ENCODE results near the gene GLOD4. TPM values are rescaled to one million over a fixed set of nuclear protein-coding genes. Genes with fewer than 3 reads are reported as not detected.

The GLOD4 gene
- total and polyA plus RNA-seq, 7 experiments from 2014 or later: 60.1 to 102 (median 78.9) TPM

DNA sequence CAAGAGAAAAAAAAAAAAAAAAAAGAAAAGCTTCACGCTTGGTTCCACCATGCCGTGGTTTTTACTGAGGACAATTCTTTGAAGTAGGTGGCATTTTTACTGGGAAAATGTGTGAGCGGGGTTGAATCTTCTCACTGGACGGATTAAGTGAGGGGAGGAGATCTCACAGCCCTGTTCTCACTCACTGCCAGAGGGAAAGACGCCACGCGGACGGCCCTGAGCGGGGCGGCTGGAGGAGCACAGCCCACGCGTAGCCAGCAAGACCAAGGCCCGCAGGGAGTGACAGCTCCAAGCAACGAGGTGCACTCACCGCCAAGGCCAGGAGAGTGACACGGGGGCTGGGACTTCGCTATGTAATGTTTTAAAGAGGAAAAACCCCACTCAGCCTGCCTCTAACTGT is 43.1 kb upstream of the GLOD4 start:
- intact Hi-C loops (cut with micrococcal nuclease): no loop called here
- H3K27me3 ChIP-seq (ENCODE audit: control insufficient read depth in 2 of 2, insufficient read depth in 2 of 2, low read length in 2 of 2): no peaks in the 10 kb centered on the region

DNA sequence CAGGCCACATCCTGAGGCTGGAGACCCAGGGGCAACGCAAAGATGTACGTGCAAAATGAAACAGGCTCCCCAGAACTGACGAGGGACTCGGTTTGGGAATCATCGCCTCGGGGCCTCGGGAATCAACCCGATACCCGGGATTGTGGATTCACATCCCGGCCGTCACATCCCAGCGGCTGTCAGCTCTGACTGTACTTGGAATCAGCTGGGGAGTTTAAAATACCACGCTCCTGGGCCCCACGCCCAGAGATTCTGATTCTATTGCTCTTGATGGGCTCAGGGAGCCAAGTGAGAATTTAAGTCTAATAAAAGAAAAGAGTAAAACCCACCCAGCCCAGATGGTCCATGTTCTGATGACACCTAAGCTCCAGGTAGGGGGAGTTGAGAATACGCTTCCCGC is 42.3 kb upstream of the GLOD4 start:
- Histone ChIP-seq H3K36me3 (ENCODE audit: control insufficient read depth in 2 of 3, insufficient read depth in 3 of 3, low read length in 3 of 3) (no peaks in the 10 kb centered on the region), H3K4me3 (ENCODE audit: low read length) (no peak overlapping the region), H3K9me3 (ENCODE audit: control insufficient read depth in 2 of 3, low read length in 3 of 3) (no peaks in the 10 kb centered on the region), H3K4me1 (ENCODE audit: control insufficient read depth in 2 of 2, insufficient read depth in 2 of 2, low read length in 2 of 2) (no peaks in the 10 kb centered on the region), H3K27me3 (ENCODE audit: control insufficient read depth in 2 of 2, insufficient read depth in 2 of 2, low read length in 2 of 2) (no peaks in the 10 kb centered on the region), H3K27ac (ENCODE audit: low read depth, low read length) (no peak overlapping the region)
- ChIA-PET CTCF (no interaction called here), POLR2A (no interaction called here)
- no peak for ATAC-seq
- H3K9me3 Mint-ChIP-seq: no peaks in the 10 kb centered on the region
- H3K27ac Mint-ChIP-seq: no peak overlapping the region
- intact Hi-C loops (cut with micrococcal nuclease): no loop called here
- H3K4me3 Mint-ChIP-seq: no peak overlapping the region
- H3K36me3 Mint-ChIP-seq: no peaks in the 10 kb centered on the region
- DNase-seq: no peak
- H3K4me1 Mint-ChIP-seq: no peaks in the 10 kb centered on the region
- peaks cover 0 to 2% (median 0%) of the 10 kb centered on the region in 5 donors for H3K27me3 Mint-ChIP-seq

More for the DNA sequence above, 43.1 kb upstream of the GLOD4 start:
- no peak overlapping the region for H3K27ac ChIP-seq (ENCODE audit: low read depth, low read length)
- H3K4me1 ChIP-seq (ENCODE audit: control insufficient read depth in 2 of 2, insufficient read depth in 2 of 2, low read length in 2 of 2): no peaks in the 10 kb centered on the region
- no peaks in the 10 kb centered on the region for H3K9me3 ChIP-seq (ENCODE audit: control insufficient read depth in 2 of 3, low read length in 3 of 3)
- no peak for ATAC-seq
- peaks cover 0 to 3% (median 0%) of the 10 kb centered on the region in 11 donors for H3K9me3 Mint-ChIP-seq
- DNase-seq: no peak
- peaks cover 0 to 5% (median 0%) of the 10 kb centered on the region in 5 donors for H3K27me3 Mint-ChIP-seq
- H3K4me3 Mint-ChIP-seq: no peak overlapping the region
- H3K36me3 ChIP-seq (ENCODE audit: control insufficient read depth in 2 of 3, insufficient read depth in 3 of 3, low read length in 3 of 3): no peaks in the 10 kb centered on the region
- no peak overlapping the region for H3K27ac Mint-ChIP-seq
- no peak overlapping the region for H3K4me3 ChIP-seq (ENCODE audit: low read length)
- no peaks in the 10 kb centered on the region for H3K4me1 Mint-ChIP-seq
- CTCF ChIA-PET: no interaction called here
- H3K36me3 Mint-ChIP-seq: no peaks in the 10 kb centered on the region
- POLR2A ChIA-PET: interaction anchor here (0.6 kb wide), 1 partner anchor 515 kb away, joined by 3 read pairs; no protein-coding TSS in a partner anchor

DNA sequence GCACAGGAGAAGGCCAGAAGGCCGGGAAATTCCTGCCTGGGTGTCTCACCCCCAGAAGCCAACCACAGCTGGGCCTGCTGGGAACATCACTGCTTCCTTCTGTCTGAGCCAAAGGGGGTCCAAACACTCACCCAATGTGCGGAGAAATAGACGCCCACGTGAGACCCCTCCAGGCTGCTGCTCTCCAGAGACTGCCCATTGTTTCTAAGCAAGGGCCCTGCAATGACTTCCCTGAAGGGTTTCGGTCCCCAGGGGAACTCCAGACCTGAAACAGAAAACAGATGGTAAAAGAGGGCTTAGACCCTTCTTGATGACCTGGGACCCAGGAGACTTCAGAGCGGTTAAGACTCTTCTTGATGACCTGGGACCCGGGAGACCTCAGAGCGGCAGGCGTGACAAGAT is 41.4 kb upstream of the GLOD4 start:
- no peak overlapping the region for H3K27ac Mint-ChIP-seq
- no peaks in the 10 kb centered on the region for H3K36me3 Mint-ChIP-seq
- ChIA-PET POLR2A (no interaction called here), CTCF (no interaction called here)
- no peaks in the 10 kb centered on the region for H3K4me1 ChIP-seq (ENCODE audit: control insufficient read depth in 2 of 2, insufficient read depth in 2 of 2, low read length in 2 of 2)
- DNase-seq (no peak), ATAC-seq (no peak)
- intact Hi-C loops (cut with micrococcal nuclease): no loop called here
- H3K4me3 ChIP-seq (ENCODE audit: low read length): no peak overlapping the region
- no peaks in the 10 kb centered on the region for H3K9me3 Mint-ChIP-seq
- H3K9me3 ChIP-seq (ENCODE audit: control insufficient read depth in 2 of 3, low read length in 3 of 3): no peaks in the 10 kb centered on the region
- no peaks in the 10 kb centered on the region for H3K36me3 ChIP-seq (ENCODE audit: control insufficient read depth in 2 of 3, insufficient read depth in 3 of 3, low read length in 3 of 3)
- H3K27me3 Mint-ChIP-seq: peaks cover 0 to 2% (median 0%) of the 10 kb centered on the region in 5 donors
- no peaks in the 10 kb centered on the region for H3K27me3 ChIP-seq (ENCODE audit: control insufficient read depth in 2 of 2, insufficient read depth in 2 of 2, low read length in 2 of 2)
- H3K4me3 Mint-ChIP-seq: no peak overlapping the region
- no peaks in the 10 kb centered on the region for H3K4me1 Mint-ChIP-seq
- no peak overlapping the region for H3K27ac ChIP-seq (ENCODE audit: low read depth, low read length)

- no peaks in the 10 kb centered on the region for H3K27me3 ChIP-seq (ENCODE audit: control insufficient read depth in 2 of 2, insufficient read depth in 2 of 2, low read length in 2 of 2)
- CTCF ChIA-PET: no interaction called here
- Mint-ChIP-seq H3K27ac (no peak overlapping the region), H3K9me3 (no peaks in the 10 kb centered on the region), H3K27me3 (no peaks in the 10 kb centered on the region), H3K4me3 (no peak overlapping the region), H3K4me1 (no peaks in the 10 kb centered on the region), H3K36me3 (no peaks in the 10 kb centered on the region)
- H3K36me3 ChIP-seq (ENCODE audit: control insufficient read depth in 2 of 3, insufficient read depth in 3 of 3, low read length in 3 of 3): no peaks in the 10 kb centered on the region
- DNase-seq: no peak
- H3K9me3 ChIP-seq (ENCODE audit: control insufficient read depth in 2 of 3, low read length in 3 of 3): no peaks in the 10 kb centered on the region
- no peak for ATAC-seq
- no peaks in the 10 kb centered on the region for H3K4me1 ChIP-seq (ENCODE audit: control insufficient read depth in 2 of 2, insufficient read depth in 2 of 2, low read length in 2 of 2)
- POLR2A ChIA-PET: no interaction called here
- H3K4me3 ChIP-seq (ENCODE audit: low read length): no peak overlapping the region
- H3K27ac ChIP-seq (ENCODE audit: low read depth, low read length): no peak overlapping the region
- intact Hi-C loops (cut with micrococcal nuclease): no loop called here
These were observed 37.2 kb upstream of the GLOD4 start for GRCh38 chr17:819251-819650.

DNA sequence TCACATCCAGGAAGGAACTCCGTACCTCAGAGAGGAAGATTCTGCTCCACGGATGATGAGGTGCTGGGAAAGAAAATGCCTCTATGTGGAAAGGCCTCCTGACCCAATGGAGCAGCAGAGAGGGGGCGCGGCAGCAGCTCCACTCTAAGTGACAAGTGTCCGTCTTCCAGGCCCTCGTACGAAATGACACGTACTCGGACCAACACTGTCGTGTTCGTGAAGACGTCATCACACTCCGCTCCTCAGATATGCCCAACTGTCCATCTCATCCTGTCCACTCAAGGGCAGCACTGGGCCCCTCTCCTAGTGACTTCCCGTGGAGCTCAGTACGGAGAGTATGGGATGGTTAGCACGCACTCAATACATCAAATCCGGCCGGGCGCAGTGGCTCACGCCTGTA is 32.3 kb upstream of the GLOD4 start:
- H3K27me3 Mint-ChIP-seq: peaks cover 0 to 12% (median 8%) of the 10 kb centered on the region in 5 donors

GRCh38 chr17:812638-813204 is 30.6 kb upstream of the GLOD4 start:
- intact Hi-C loops (cut with micrococcal nuclease): no loop called here
- H3K9me3 Mint-ChIP-seq: peaks cover 0 to 5% (median 0%) of the 10 kb centered on the region in 11 donors

More for the DNA sequence above, 32.3 kb upstream of the GLOD4 start:
- intact Hi-C loops (cut with micrococcal nuclease): no loop called here
- no peaks in the 10 kb centered on the region for H3K4me1 Mint-ChIP-seq
- POLR2A ChIA-PET: no interaction called here
- no peaks in the 10 kb centered on the region for H3K27me3 ChIP-seq (ENCODE audit: control insufficient read depth in 2 of 2, insufficient read depth in 2 of 2, low read length in 2 of 2)
- H3K36me3 Mint-ChIP-seq: no peaks in the 10 kb centered on the region
- ATAC-seq (no peak), DNase-seq (no peak)
- H3K36me3 ChIP-seq (ENCODE audit: control insufficient read depth in 2 of 3, insufficient read depth in 3 of 3, low read length in 3 of 3): no peaks in the 10 kb centered on the region
- H3K27ac Mint-ChIP-seq: no peak overlapping the region
- H3K9me3 ChIP-seq (ENCODE audit: control insufficient read depth in 2 of 3, low read length in 3 of 3): no peaks in the 10 kb centered on the region
- H3K27ac ChIP-seq (ENCODE audit: low read depth, low read length): no peak overlapping the region
- H3K4me3 ChIP-seq (ENCODE audit: low read length): no peak overlapping the region
- H3K4me1 ChIP-seq (ENCODE audit: control insufficient read depth in 2 of 2, insufficient read depth in 2 of 2, low read length in 2 of 2): no peaks in the 10 kb centered on the region
- H3K4me3 Mint-ChIP-seq: no peak overlapping the region
- peaks cover 0 to 5% (median 0%) of the 10 kb centered on the region in 11 donors for H3K9me3 Mint-ChIP-seq
- CTCF ChIA-PET: no interaction called here

DNA sequence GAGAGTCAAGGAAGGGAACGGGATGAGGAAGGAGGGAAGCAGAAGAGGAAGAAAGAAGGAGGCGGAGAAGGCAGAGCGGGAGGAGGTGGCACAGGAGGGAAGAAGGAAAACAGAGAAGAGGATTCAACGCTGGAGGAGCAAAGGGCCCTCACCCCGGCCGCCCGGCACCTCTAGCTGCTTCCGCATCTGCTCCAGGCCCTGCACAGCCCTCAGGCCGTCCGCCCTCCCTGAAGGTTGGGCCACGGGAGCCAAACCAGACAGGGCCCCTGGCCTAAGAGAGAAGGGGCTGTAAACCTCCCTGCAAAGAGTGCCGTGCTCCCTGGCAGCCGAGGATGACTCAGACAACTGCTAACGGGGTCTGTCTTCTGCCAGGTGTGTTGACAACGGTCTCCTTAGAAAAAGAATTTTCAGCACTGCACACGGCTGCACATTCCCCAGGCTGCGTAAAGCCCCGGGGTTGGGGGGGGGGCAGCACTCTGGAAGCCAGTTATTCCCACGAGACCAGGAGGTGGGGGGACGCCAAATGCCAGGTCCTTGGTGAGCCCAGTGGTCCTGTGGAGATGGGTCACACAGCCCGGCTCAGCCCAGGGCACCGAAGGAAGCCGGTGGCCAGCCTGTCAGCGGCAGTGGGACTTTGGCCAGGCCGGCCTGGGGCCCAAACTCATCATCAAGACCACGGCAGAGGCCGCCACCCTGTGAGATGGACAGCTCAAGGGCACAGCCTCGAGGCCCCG is 29.1 kb upstream of the GLOD4 start:
- H3K36me3 Mint-ChIP-seq: no peaks in the 10 kb centered on the region
- no peak overlapping the region for H3K27ac Mint-ChIP-seq
- ChIA-PET POLR2A (no interaction called here), CTCF (no interaction called here)
- no peak overlapping the region for H3K4me3 Mint-ChIP-seq
- ATAC-seq: no peak
- no peaks in the 10 kb centered on the region for H3K4me1 Mint-ChIP-seq
- DNase-seq: no peak
- no peaks in the 10 kb centered on the region for H3K9me3 ChIP-seq (ENCODE audit: control insufficient read depth in 2 of 3, low read length in 3 of 3)
- no peak overlapping the region for H3K27ac ChIP-seq (ENCODE audit: low read depth, low read length)
- H3K27me3 Mint-ChIP-seq: peaks cover 0 to 17% (median 9%) of the 10 kb centered on the region in 5 donors
- intact Hi-C loops (cut with micrococcal nuclease): no loop called here
- no peaks in the 10 kb centered on the region for H3K27me3 ChIP-seq (ENCODE audit: control insufficient read depth in 2 of 2, insufficient read depth in 2 of 2, low read length in 2 of 2)
- no peak overlapping the region for H3K4me3 ChIP-seq (ENCODE audit: low read length)
- no peaks in the 10 kb centered on the region for H3K4me1 ChIP-seq (ENCODE audit: control insufficient read depth in 2 of 2, insufficient read depth in 2 of 2, low read length in 2 of 2)
- H3K9me3 Mint-ChIP-seq: peaks cover 0 to 5% (median 0%) of the 10 kb centered on the region in 11 donors
- H3K36me3 ChIP-seq (ENCODE audit: control insufficient read depth in 2 of 3, insufficient read depth in 3 of 3, low read length in 3 of 3): no peaks in the 10 kb centered on the region

More at GRCh38 chr17:812638-813204, 30.6 kb upstream of the GLOD4 start:
- ATAC-seq (peak; percentile 24), DNase-seq (no peak)
- ChIA-PET CTCF (interaction anchor here (0.6 kb wide), 1 partner anchor 44 kb away, joined by 4 read pairs; no protein-coding TSS in a partner anchor), POLR2A (no interaction called here)
- H3K4me1 Mint-ChIP-seq: no peaks in the 10 kb centered on the region
- H3K4me3 Mint-ChIP-seq: no peak overlapping the region
- Histone ChIP-seq H3K4me1 (ENCODE audit: control insufficient read depth in 2 of 2, insufficient read depth in 2 of 2, low read length in 2 of 2) (no peaks in the 10 kb centered on the region), H3K9me3 (ENCODE audit: control insufficient read depth in 2 of 3, low read length in 3 of 3) (no peaks in the 10 kb centered on the region), H3K36me3 (ENCODE audit: control insufficient read depth in 2 of 3, insufficient read depth in 3 of 3, low read length in 3 of 3) (no peaks in the 10 kb centered on the region), H3K27ac (ENCODE audit: low read depth, low read length) (no peak overlapping the region), H3K4me3 (ENCODE audit: low read length) (no peak overlapping the region), H3K27me3 (ENCODE audit: control insufficient read depth in 2 of 2, insufficient read depth in 2 of 2, low read length in 2 of 2) (no peaks in the 10 kb centered on the region)
- peaks cover 0 to 17% (median 9%) of the 10 kb centered on the region in 5 donors for H3K27me3 Mint-ChIP-seq
- H3K36me3 Mint-ChIP-seq: no peaks in the 10 kb centered on the region
- no peak overlapping the region for H3K27ac Mint-ChIP-seq
